NCI-H1436 (cell line): ENCODE data around the gene NFIC.
A peak's percentile ranks its signal among the peaks of the same experiment; 100 is the strongest.
"Not testable (repeated sequence)": the region's sequence is repeated elsewhere in the genome, so short reads cannot be mapped to it uniquely, and the experiment has no call there.

Experiments used
- DNase-seq: peaks from one replicate; lab custom pipeline; 2025; lab: John Stamatoyannopoulos, UW

Gene NFIC

DNA sequence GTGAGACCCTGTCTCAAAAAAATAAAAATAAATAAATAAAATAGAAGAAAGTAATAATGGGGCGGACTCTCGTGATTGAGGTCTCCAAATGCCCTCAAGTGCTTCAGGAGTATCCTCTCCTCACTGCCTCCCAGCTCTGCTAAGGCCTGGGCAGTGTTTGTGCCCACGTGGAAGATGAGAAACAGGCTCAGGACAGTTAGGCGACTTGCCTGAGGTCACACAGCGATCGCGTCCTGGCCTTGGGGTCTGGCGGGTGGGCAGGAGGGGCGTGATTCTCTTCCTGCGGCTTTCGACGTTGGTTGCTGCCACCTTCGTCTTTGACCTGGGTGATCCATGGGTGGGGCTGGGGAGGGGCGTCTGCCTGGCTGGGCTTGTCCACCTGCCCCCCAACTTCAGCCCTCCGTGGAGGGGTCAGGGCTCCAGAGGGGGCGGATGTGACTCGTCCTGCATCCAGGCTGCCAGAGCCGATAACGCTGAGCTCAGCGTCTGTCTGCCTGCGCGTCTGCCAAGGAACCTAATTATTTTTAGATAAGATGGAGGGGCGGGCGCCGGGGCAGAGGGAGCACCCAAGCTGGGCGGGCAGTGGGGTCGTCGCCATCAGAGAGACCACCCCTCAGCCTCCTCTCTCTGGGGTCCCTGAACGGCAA, 56.9 kb downstream of the NFIC start:
- no peak for DNase-seq

DNA sequence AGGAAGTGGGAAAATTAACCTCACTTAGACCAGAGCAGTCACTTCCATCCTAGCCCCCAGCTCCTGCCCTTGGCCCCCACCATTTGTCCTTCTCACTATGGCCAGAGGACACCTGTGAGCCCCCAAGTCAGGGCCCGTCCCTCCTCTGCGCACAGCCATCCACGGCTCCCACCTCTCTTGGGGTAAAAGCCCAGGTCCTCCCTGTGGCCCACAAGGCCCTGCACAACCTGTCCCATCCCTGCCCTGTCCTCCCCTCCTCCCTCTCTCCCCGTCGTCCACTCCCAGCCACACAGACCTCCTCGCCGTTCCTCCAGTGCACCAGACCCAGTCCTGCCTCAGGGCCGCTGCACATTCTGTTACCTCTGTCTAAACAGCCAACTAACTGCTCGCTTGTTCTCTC, 60.0 kb downstream of the NFIC start:
- no peak for DNase-seq

DNA sequence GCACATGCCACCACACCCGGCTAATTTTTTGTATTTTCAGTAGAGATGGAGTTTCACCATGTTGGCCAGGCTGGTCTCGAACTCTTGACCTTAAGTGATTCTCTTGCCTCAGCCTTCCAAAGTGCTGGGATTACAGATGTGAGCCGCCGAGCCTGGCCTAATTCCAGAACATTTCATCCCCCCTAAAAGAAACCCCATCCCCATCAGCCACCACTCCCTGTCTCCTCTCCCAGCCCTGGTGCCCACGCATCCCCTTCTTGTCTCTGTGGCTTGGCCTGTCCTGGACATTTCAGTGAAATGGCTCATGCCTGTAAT, 63.9 kb downstream of the NFIC start:
- DNase-seq = not testable (repeated sequence)

DNA sequence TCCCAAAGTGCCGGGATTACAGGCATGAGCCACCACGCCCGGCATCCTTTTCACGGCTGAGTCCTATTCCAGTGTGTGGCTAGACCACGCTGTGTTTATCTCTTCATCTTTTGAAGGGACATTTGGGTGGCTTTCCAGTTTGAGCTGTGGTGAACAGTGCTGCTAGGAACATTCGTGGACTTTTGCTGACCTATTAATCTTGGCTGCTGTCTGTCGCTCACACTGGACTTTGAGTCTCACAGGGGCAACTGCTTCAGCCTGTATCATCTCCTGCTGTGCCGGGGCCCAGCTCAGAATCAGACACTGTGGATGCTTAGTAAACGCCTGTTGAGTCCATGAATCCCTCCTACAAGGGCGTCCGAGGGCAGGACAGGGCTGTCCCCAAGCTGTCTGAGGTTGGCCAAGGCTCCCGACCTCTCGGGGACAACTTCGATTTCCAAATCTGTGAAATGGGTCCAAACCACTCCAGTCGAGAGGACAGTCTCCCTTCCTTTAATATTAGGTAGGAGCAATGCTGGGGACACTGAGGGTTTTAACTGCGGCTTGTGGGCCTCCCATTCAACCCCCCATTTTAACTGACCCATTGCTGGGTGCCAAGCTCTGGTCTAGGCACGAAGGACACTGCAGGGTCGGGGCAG, 65.5 kb downstream of the NFIC start:
- no peak for DNase-seq

DNA sequence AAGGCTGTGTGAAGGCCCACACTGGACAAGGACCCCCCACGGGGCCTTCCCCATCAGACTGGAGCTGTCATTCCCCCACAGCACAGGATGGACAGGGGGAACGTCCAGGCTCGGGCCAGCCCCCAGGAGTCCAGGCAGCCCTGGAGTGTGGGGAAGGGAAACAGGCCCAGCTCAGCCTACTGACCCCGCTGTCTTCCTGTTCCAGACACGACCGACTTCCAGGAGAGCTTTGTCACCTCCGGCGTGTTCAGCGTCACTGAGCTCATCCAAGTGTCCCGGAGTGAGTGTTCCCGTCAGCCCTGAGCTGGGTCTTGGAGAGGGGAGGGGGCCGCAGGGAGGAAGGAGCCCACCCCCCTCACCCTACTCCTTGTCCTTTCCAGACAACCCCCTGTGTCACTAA, 66.9 kb downstream of the NFIC start:
- no peak for DNase-seq

DNA sequence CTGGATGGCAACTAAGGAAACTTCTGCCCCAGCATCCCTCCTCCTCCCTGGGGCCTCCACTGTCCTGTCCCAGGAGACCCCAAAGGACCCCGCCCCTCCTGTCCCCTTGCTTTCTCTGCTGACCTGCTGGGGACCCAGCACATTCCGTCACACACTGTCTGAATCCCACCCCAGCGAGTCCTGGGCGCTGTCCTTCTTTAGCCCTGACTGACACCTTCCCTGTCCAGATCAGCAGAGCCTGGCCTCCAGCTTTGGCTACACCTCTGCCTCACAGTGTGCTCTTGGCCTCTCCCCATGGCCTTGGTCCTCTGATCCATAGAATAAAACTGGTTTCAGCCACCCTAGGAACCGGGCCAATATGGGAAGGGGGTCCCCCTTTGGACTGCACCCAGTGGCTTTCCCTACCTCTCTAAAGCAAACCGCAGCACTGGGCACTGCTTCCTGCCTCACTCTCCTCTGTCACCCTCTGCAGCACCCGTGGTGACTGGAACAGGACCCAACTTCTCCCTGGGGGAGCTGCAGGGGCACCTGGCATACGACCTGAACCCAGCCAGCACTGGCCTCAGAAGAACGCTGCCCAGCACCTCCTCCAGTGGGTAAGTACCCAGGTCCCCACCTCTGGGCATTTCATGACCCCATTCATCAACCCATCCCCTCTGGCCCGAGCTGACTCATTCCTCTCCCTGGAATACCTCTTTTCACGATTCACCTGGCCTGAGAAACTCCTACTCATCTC, 67.6 kb downstream of the NFIC start:
- DNase-seq = no peak

DNA sequence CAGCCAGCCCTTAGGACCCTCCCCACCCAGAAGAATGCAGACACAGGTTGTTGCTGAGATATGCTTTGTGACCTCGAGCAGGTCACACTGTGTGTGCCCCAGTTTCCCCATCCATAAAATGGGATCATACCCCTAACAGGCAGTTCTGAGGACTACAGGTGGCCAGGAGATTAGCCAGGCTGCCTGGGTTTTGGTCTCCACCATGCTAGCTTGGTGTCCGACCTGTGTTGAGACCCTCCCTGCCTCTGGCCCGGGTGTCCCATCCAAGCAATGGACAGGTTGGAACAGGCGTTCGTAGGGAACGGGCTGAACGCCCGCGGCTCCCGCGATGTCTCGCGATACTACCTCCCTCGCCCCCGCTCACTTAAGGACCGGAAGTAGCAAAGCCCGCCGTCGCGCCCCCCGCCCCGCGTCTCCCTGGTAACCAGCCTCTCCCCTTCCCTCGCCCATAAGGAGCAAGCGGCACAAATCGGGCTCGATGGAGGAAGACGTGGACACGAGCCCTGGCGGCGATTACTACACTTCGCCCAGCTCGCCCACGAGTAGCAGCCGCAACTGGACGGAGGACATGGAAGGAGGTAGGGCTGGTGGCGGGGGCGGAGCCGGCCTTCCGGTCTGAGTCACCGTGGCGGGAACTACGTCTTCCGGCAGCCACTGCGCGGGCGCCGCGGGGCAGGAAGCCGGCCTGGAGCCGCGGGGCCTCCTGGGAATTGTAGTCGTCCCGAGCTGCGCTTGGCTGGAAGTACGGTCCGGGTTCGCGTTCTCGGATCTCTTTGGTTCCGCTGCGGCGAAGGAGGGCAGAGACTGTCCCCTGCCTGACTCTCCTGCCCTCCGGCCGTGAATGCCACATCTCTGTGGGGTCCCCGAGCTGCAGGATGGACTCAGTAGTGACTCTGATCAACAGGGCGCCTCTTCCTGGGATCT, 68.5 kb downstream of the NFIC start:
- peak; percentile 95 for DNase-seq

DNA sequence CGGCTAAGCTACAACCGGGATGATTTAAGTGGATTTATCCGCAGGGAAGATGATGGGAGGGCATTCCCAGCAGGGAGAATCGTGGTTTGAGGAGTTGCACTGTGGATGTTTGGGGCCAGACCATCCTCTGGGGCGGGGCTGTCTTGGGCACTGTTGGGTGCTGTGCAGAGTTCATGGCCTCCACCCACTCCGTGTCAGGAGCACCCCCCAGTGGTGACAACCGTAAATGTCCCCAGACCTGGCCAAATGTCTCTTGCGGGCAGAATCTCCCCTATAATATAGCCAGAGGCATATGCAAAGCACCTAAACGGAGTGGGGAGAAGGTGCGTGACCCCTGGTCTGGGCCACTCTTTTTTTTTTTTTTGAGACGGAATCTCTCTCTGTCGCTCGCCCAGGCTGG, 73.7 kb downstream of the NFIC start:
- DNase-seq = no peak

DNA sequence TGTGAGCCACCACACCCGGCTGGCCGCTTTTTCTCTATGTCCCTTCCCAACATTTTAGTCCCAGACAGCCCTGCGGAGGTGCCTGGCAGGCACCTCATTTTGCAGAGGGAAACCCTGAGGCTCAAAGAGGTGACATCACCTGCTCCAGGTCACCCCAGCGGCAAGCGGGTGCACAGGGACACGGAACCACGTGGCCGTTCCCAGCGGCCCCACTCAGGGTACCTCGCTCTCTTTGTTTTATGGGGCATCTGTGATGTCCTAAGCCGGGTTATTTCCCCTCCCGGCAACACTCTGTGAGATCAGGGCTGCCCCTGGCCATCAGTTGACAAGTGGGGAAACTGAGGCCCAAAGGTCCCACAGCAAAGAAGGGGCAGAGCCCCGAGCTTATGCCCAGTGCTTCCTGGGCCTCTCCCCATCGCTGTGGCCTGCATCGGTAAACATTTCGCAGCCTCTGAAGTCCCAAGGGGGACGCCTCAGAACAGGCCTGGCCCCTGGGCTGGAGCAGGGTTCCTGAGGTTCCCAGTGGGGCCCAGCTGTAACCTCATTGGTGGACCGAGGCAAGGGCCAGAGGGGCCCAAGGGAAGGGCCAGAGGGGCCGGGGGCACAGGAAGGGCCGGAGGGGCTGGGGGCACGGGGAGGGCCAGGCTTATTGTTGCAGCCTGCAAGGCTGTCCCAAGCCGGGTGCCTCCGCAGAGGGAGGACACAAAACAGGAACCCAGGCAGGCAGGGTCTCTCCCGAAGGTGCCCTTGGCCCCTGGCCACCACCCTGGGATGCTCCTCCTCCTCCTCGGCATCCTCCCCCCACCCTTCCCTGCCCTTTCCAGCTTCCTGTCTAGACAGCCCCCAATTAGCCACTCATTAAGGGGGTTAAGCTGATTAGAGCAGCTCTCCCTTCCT, 75.0 kb downstream of the NFIC start:
- DNase-seq = no peak

DNA sequence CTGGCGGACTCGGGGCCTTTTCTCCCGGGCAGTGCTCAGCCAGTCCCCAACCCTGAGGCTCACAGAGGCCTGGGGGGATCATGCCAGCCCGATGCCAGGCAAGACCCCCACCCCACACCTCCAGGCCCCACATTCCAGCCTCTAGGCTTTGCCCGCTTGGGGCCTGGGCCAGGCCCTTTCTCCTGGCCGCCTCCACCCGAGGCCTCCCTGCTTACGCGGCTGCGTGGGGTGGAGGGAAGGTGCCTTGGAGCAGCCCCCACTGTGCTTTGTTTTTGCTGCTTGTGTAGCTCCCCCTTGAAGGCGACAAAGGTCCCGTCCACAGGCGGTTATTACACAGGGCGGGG, 75.6 kb downstream of the NFIC start:
- DNase-seq = no peak

DNA sequence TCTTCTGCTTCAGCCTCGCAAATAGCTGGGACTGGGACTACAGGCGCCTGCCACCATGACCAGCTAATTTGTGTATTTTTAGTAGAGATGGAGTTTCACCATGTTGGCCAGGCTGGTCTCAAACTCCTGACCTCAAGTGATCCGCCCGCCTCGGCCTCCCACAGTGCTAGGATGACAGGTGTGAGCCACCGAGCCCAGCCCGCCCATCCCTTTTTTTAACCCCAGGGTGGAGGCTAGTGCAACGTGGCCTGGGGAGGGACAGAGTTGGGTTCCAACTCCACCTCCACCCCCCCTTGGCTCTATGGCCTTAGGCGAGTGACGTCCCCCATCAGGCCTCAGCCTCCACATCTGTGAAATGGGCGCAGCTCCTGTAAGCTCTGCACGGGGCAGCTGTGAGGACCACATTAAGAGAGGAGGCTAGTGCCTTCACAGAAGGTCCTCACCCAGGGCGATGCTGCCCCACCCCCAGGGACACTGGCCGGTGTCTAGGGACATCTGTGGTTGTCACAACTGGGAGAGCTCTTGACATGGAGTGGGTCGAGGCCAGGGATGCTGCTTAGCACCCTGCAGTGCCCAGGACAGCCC, 76.2 kb downstream of the NFIC start:
- no peak for DNase-seq

DNA sequence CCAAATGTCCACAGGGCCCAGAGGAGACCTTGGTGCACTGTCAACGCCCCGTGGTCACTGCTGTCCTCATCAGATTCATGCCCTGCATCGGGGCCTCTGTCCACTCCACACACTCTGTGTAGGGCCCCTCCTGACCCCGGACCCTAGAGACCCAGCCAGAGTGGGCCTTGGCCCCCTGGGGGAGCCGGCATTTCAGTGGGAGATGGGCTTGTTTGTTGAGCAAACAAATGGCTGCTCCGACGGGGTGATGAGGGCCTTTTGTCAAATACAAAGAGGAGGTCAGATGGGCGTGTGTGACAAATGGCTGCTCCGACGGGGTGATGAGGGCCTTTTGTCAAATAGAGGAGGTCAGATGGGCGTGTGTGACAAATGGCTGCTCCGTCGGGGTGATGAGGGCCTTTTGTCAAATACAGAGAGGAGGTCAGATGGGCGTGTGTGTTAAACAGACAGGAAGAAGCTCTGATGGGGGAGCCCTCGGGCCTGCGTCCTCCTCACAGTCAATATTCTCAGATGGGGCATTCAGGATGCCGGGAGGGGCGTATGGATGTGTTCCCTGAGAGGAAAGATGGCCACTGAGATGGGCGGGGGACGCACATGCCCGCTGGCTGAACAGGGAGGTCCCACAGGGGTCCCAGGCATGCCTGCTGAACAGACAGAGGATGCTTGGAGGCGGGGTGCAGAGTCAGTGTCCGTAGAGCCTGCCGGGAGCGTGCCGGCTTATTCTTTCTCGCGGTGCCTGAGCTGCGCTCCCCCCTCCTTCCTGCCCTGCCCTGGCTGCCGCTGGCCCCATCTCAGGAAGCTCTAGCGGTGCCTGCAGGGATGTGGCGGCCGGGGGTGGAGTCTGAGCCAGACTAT, 77.7 kb downstream of the NFIC start:
- no peak for DNase-seq

DNA sequence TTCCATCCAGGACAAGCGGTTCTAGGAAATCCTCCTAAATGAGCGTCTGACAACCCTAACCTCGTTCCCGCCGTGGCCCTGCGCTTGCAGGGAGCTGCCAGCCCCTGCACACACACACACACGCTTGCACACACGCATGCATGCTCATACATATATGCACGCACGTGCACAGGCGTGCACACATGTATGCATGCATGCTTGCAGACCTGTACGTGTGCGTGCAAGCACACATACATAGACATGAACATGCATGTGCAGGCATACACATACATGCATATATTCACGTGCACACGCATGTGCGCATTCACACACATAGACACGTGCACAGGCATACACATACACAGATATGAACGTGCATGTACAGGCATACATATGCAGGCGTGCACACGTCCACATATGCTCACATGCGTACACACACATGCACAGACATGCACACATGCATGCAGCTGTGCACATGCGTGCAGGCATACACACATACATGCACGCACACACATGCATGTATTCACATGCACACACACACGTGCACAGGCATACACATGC, 78.4 kb downstream of the NFIC start:
- DNase-seq = no peak

DNA sequence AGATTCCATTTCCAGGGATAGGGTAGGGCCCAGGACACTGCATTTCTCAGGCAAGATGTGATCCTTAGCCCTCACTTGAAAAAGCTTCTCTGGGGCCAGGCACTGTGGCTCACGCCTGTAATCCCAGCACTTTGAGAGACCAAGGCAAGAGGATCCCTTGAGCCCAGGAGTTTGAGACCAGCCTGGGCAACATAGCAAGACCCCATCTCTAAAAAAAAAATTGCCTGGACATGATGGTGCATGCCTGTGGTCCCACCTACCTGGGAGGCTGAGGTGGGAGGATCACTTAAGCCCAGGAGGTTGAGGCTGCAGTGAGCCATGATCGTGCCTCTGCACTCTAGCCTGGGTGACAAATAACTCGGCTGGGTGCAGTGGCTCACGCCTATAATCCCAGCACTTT, 80.3 kb downstream of the NFIC start:
- DNase-seq = not testable (repeated sequence)

DNA sequence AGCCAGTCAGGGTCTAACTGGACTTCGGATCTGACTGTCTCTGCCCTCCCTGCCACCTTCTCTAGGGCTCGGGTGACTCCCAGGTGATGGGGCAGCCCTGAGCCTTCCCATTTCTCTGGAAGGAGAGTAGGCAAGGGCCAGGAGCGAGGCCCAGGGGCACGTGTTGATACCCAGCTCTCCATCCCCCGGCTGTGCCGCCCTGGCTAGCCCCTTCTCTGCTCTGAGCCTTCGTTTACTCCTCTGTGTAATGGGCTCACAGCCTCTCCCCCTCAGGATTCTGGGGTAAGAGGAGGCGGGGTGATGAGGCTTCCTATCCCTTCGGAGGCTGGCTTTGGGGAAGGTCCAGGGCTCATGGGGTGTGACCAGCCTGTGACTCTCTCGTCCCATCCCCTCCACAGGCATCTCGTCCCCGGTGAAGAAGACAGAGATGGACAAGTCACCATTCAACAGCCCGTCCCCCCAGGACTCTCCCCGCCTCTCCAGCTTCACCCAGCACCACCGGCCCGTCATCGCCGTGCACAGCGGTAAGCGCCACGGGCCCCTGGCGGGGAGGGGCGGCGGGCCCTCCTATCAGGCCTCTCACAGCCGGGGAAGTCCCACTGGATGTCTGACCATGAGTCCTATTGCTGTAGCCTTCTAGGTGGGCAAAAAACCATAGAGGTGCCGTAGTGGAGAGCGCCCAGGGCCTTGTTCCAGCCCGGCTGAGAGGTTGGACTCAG, 82.4 kb downstream of the NFIC start:
- DNase-seq = no peak

DNA sequence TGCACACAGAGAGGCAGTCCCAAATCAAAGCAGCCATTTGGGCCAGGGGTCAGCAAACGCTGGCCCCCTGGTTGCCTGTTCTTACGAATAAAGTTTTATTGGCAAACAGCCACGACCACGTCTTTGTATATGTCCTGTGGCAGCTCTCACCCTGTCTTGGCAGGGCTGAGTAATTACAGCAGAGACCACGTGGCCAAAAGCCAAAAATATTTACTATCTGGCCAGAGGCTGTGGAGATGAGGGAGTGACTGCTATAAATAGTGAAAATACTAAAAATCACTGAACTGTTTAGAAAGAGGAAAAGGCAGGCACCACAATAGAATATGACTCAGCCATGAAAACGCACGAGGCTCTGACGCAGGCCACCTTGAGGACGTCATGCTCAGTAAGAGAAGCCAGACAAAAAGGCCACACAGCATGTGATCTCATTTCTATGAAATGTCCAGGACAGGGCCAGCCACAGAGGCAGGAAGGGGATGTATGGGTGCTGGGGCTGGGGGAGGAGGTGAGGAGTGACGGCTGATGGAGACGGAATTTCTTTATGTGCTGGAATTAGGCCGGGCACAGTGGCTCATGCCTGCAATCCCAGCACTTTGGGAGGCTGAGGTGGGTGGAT, 84.5 kb downstream of the NFIC start:
- no peak for DNase-seq

DNA sequence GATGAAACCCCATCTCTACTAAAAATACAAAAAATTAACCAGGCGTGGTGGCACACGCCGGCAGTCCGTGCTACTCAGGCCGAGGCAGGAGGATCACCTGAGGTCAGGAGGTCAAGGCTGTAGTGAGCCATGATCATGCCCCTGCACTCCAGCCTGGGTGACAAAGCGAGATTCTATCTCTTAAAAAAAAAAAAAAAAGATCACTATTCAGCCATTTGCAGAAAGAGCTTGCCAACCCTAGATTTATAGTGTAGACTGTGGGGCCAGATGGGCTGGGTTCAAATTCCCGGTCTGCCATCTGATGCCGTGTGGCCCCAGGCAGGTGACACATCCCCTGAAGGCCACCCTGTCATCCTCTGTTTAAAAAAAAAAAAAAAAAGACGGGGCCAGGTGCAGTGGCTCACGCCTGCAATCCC, 85.1 kb downstream of the NFIC start:
- no peak for DNase-seq

DNA sequence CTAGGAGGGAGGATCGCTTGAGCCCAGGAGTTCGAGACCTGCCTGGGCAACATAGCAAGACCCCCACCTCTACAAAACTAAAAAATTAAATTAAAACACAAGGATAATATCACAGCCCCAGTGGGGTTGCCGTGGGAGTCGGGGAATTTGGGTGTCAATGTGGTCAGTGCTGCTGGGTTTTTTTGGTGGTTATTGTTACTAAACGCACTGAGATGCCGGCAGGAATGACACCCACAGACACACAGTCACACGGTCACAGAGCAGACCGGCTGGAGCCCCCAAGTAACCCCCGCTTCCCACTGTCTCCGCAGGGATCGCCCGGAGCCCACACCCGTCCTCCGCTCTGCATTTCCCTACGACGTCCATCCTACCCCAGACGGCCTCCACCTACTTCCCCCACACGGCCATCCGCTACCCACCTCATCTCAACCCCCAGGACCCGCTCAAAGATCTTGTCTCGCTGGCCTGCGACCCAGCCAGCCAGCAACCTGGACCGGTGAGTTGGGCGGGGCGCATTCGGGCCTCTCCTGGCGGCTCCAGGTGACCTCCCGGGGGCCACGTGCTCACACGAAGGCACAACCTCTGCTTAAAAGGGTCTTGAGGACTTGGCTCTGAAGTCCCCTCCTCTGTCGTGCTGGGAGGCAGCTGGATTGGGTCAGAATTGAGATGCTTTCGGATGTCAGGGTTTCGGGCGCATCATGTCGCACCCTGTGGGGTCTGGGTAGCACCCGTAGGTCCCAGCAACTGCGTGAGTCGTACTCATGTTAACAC, 86.0 kb downstream of the NFIC start:
- no peak for DNase-seq
